ENCODE data around the gene MGAT5.
"Not testable (repeated sequence)": the region's sequence is repeated elsewhere in the genome, so short reads cannot be mapped to it uniquely, and the experiment has no call there.

Gene MGAT5

GRCh38 chr2:134457765-134458472, 204.0 kb downstream of the MGAT5 start:
- DNase-seq, result no peak

GRCh38 chr2:134458473-134458853, 204.6 kb downstream of the MGAT5 start:
- DNase-seq, result no peak

- no peak for DNase-seq
These were observed 205.1 kb downstream of the MGAT5 start for GRCh38 chr2:134458950-134459349.

GRCh38 chr2:134459706-134460406, 206.0 kb downstream of the MGAT5 start:
- no peak for DNase-seq

DNA sequence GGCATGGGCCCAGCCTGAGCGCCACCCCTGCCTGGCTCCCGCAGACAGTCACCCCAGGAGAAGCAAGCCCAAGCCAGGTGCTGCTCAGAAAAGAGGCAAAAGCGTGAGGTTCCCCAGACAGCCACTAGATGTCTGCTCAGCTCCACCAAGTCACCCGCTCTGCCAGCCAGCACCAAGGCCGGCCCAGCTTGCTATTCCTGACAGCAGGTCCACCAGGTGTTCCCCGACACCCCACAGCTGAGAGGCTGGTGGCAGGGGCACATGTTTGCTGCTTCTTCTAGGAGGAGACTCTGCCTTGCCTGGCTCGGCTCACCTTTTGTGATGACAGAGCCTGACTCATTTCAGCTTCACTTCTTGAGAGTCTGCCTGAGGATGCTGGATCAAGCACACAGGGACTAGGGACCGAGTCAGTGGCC, 206.7 kb downstream of the MGAT5 start:
- no peak for DNase-seq

- DNase-seq, result no peak
These were observed 207.6 kb downstream of the MGAT5 start for GRCh38 chr2:134461511-134461910.

DNA sequence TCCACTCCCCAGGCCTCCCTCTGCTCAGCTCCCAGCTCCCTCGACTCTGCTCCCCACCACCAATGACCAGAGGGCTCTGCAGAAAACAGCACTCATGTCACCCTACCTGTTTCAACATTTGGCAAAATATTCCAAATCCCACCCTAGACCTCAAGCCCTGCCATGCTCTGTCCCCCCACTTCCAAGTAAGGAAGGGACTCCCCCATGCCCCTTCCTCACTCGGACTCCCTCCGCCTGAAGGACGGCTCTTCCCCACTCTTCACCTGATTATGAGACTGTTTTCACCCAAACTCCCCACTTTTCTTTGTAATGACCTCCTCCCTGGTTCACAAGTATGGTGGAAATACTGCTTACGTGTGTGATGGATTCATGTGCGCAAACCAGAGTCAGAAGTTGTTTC, 208.4 kb downstream of the MGAT5 start:
- DNase-seq, result no peak

DNA sequence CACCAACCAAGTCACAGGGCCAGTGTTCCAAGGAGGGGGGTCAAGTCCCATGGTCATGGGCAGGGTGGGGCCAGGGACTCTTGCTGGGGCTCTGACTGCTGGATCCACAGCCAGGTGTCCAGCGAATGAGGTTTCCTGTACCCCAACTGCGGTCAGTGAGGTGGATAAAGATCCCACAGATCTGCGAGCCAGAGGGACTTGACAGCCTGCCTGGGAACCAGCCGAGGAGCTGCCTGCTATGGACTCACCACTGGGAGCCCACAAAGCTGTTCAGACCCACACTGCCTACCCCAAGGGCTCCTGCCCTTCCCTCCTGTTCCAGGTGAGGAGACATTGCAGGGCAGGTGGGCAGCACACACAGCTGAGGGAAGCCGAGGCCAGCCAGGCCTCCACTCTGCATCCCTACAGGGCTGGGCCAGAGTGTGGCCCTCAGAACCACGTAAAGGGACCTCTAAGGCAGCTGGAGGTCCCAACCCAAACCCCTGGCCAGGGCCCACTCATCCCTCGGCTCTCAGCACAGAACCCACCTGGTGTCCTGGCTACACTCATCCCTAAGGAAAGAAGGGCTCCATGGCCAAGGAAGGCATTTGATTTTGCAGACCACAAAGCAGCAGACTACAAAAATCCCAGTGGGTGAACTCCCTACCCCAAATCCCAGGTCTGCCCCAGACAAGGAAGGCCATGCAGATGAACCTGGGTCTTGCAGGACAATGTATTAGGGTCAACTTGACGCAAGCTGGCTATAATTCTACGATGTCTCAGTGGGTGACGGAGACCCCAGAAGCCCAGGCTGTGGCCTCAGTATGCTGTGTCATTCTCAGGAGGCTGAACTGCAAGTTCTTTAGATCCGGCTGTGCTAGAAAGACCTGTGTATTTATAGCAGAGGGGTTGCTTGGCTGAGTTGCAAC, 209.2 kb downstream of the MGAT5 start:
- DNase-seq, result no peak

GRCh38 chr2:134463699-134464022, 209.8 kb downstream of the MGAT5 start:
- no peak for DNase-seq

- no peak for DNase-seq
These were observed 211.6 kb downstream of the MGAT5 start for GRCh38 chr2:134465228-134466105.

GRCh38 chr2:134466141-134466540, 212.3 kb downstream of the MGAT5 start:
- DNase-seq, result no peak

DNA sequence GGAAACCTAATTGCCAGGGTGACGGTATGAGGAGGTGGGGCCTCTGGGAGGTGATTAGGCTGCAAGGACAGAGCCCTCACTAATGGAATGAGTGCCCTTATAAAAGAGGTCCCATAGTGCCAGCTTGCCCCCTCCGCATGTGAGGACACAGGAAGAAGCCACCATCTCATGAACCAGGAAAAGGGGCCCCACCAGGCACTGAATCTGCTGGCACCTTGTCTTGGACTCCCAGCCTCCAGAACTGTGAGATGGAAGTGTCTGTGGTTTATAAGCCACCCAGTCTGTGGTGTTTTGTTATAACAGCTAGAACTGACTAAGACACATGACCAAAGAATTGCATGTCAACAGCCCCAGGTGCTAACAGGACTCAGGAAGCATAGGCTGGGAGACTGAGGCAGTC, 214.3 kb downstream of the MGAT5 start:
- DNase-seq, result no peak

DNA sequence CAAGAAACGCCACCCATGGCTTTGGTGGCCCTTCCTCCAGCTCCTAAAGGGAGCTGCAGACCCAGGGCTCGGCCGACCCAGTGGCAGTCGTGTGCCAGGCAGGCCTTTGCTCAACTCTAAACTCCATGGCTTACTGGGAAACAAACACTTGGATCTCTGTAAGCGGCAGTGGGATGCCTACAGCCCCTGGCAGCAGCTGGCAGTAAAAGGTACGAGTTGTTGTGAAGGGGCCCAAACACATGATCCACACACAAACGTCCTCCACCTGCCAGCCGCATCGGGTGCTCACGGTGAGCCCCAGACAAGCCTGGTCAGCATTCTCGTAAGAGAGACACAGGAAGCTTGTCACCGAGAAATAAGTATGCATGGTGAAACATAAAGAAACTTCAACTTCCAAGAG, 214.9 kb downstream of the MGAT5 start:
- DNase-seq, result no peak

DNA sequence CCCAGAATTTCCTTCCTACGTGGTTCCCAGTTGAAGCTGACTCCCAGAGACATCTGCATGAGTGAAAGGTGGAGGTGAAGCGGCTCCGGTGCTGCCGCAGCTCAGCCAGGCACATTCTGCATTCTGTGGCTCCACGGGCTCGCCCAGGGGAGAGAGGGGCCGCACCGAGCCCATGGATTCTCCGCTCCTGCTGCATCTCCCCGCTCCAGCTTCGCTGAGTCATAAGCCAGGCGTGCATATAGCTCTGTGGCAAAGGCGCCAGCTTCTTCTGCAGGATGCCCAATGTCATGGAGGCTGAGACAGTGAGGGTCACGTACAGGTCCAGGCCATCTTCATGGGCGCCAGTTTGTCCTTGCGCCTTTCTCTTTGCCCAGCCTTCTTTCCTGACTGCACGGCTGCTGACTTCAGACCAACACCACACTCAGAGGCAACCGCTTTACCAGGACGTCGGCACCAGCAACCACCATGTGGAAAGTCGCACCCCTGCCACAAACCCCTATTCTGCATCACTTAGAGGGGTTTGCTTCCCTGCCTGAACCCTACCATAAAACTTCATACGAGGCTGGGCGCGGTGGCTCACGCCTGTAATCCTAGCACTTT, 215.7 kb downstream of the MGAT5 start:
- no peak for DNase-seq

DNA sequence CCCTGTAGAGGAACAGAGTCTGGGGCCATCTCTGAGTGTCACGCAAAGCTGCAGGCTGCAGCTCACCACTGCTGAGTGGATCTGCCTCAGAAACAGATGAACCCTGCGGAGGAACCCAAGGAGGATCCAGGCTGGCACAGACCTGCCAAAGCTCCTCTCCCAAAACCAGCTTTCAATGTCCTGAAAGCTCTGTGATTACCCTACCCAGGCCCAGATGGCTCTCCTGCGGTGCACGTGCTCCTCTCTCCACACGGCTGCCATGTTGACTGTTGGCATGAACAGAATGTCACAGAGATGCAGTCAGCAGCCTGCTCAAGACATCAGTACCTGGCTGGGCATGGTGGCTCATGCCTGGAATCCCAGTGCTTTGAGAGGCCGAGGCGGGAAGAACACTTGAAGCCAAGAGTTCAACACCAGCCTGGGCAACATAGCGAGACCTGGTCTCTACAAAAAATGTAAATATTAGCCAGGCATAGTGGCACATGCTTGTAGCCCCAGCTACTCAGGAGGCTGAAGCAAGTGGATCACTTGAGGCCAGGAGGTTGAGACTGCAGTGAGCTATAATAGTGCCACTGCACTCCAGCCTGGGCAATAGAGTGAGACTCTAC, 216.8 kb downstream of the MGAT5 start:
- no peak for DNase-seq

DNA sequence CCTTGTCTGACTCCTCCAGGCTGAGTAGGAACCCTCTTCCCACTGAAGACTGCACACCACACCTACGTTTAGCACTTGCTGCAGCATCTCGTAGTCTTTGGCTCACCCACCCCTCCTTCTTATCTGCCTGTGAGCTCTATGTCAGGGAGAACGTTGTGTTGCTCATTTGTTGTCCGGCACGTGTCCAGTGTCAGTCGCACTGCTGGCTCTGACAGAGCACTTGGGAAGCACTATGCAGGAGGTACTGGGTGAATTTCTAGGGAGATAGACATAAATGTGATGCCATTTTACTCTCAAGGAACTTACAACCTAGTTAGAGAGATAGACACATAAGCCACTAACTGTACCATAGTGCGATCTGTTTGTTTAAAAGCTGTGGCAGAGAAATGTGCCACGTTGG, 223.1 kb downstream of the MGAT5 start:
- DNase-seq, result not testable (repeated sequence)

DNA sequence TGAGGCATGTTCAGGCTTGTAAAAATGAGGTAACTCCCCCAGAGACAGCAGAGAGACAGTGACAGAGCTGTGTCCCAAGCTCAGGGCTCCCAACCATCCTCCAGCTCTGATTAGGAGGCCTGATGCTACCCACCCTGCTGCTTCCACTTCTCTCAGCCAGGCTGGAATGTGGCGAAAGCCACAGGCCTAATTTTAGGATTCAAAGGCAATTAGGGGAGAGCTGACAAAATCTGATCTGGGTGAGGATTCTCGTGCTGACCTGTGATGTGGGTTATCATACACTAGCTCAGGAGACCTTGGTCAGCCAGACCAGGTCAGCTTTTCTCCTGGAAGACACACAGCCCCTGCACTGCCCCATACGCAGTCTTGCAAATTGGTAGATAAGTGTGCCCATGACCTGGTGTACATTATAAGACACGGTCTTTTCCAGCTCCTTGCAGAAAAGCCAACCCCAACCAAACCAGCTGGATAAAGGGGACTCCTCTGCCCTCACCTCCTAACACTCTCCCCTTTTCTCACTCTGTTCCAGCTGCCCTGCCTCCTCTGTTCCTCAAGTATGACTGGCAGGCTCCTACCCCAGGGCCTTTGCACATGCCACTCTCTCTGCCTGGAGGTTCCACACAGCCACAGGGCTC, 225.9 kb downstream of the MGAT5 start:
- DNase-seq, result no peak

- no peak for DNase-seq
These were observed 228.4 kb downstream of the MGAT5 start for GRCh38 chr2:134482131-134482723.

GRCh38 chr2:134482766-134483340, 229.0 kb downstream of the MGAT5 start:
- no peak for DNase-seq

GRCh38 chr2:134489732-134490384, 236.0 kb downstream of the MGAT5 start:
- DNase-seq, result no peak

Data from GOT3 (cell line).